Measurements from ENCODE around the gene OSBPL10.

The OSBPL10 gene

GRCh38 chr3:31661286-31661685 is 319.8 kb downstream of the OSBPL10 start:
- DNase-seq (ENCODE audit: low spot score): no peak

GRCh38 chr3:31659246-31659645 is 321.8 kb downstream of the OSBPL10 start:
- DNase-seq (ENCODE audit: low spot score): no peak

GRCh38 chr3:31654998-31655397 is 326.1 kb downstream of the OSBPL10 start:
- no peak for DNase-seq (ENCODE audit: low spot score)

- DNase-seq (ENCODE audit: low spot score): no peak
Measured at GRCh38 chr3:31653464-31653863, 327.6 kb downstream of the OSBPL10 start.

GRCh38 chr3:31652296-31652695 is 328.8 kb downstream of the OSBPL10 start:
- DNase-seq (ENCODE audit: low spot score): no peak

- no peak for DNase-seq (ENCODE audit: low spot score)
Measured at GRCh38 chr3:31648286-31648968, 332.6 kb downstream of the OSBPL10 start.

GRCh38 chr3:31645256-31645655 is 335.8 kb downstream of the OSBPL10 start:
- no peak for DNase-seq (ENCODE audit: low spot score)

GRCh38 chr3:31639828-31640227 is 341.2 kb downstream of the OSBPL10 start:
- no peak for DNase-seq (ENCODE audit: low spot score)

- no peak for DNase-seq (ENCODE audit: low spot score)
Measured at GRCh38 chr3:31636694-31637442, 344.2 kb downstream of the OSBPL10 start.

GRCh38 chr3:31636049-31636448 is 345.0 kb downstream of the OSBPL10 start:
- no peak for DNase-seq (ENCODE audit: low spot score)

- DNase-seq (ENCODE audit: low spot score): no peak
Measured at GRCh38 chr3:31635545-31635944, 345.5 kb downstream of the OSBPL10 start.

GRCh38 chr3:31634476-31634875 is 346.6 kb downstream of the OSBPL10 start:
- no peak for DNase-seq (ENCODE audit: low spot score)

GRCh38 chr3:31629054-31629453 is 352.0 kb downstream of the OSBPL10 start:
- DNase-seq (ENCODE audit: low spot score): no peak

GRCh38 chr3:31625358-31625757 is 355.7 kb downstream of the OSBPL10 start:
- no peak for DNase-seq (ENCODE audit: low spot score)

GRCh38 chr3:31624083-31624709 is 356.9 kb downstream of the OSBPL10 start:
- no peak for DNase-seq (ENCODE audit: low spot score)

GRCh38 chr3:31622636-31623288 is 358.3 kb downstream of the OSBPL10 start:
- DNase-seq (ENCODE audit: low spot score): no peak

- no peak for DNase-seq (ENCODE audit: low spot score)
Measured at GRCh38 chr3:31621314-31621713, 359.7 kb downstream of the OSBPL10 start.

GRCh38 chr3:31620656-31621055 is 360.4 kb downstream of the OSBPL10 start:
- DNase-seq (ENCODE audit: low spot score): no peak

GRCh38 chr3:31616711-31617110 is 364.4 kb downstream of the OSBPL10 start:
- no peak for DNase-seq (ENCODE audit: low spot score)

- no peak for DNase-seq (ENCODE audit: low spot score)
Measured at GRCh38 chr3:31615071-31615875, 365.8 kb downstream of the OSBPL10 start.

GRCh38 chr3:31614162-31614921 is 366.7 kb downstream of the OSBPL10 start:
- DNase-seq (ENCODE audit: low spot score): no peak

All from hematopoietic multipotent progenitor cell treated with erythropoietin and hydrocortisone succinate and interleukin-3 and kit ligand, for 17 days (in vitro differentiated cells).